ENCODE results near the gene ADAT2. TPM values are rescaled to one million over a fixed set of nuclear protein-coding genes. Genes with fewer than 3 reads are reported as not detected.

The ADAT2 gene
- total RNA-seq, 1 donor from 2014 or later = 6.5 TPM

DNA sequence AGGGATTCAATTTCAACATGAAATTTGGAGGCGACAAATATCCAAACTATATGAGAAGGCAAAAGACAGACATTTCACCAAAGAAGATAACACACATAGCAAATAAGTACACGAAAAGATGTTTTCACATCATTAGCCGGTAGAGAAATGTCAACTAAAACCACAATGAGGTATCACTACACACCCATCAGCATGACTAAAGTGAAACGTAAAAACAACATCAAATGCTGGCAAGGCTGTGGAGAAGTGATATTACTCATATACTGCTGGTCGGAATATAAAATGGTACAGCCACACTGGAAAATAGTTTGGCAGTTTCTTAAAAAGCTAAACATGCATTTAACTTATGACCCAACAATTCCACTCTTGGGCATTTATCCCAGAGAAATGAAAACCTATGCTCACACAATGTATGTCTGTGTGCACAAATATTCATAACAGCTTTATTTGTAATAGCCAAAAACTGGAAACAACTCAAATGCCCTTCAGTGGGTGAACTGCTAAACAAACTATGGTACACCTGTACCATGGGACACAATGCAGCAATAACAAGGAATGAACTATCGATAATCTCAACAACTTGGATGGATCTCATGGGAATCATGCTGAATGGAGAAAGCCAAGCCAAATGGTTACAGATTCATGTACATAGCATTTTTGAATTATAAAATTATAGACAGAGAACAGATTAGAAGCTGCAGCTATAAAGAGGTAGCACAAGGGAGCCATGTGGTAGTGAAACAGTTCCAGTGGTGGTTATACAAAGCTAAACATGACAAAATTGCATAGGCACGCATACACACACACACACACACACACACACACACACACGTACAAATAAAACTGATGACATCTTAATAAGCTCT is 8.6 kb downstream of the ADAT2 start:
- DNase-seq = no peak

DNA sequence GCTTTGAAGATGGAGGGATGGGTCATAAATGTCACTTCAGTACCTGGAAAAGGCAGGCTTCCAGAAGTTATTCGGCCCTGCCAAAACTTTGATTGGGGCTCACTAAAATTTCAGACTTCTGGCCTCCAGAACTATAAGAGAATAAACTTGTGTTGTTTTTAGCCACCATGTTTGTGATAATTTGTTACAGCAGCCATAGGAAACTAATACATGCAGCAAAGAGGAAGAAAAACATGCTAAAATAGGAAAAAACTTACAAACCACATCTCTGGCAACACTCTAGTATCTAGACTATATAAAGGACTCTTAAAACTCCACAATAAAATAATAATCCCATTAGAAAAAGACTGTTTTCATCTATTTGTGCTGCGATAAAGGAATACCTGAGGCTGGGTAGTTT is 9.5 kb downstream of the ADAT2 start:
- DNase-seq = no peak

- no peak for DNase-seq
Measured at GRCh38 chr6:143432588-143432987, 17.9 kb downstream of the ADAT2 start.

DNA sequence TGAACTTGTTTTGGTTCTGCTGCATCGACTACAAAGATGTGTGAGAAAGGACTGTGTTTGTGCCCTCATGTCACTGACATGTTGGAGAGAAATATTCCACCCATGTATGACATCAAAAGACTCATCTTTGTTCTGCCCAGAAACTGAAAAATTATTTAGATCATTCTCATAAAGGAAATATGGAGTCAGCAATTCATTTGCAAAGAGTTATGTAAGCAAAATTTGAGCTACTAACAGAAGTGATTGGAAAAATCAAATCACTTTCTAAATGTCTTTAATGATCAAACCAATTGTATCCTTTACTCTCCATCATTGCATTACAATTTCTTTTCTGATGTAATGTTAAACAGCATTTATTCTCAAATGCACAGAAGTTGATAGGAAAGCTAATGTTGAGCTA is 19.3 kb downstream of the ADAT2 start:
- DNase-seq = no peak

DNA sequence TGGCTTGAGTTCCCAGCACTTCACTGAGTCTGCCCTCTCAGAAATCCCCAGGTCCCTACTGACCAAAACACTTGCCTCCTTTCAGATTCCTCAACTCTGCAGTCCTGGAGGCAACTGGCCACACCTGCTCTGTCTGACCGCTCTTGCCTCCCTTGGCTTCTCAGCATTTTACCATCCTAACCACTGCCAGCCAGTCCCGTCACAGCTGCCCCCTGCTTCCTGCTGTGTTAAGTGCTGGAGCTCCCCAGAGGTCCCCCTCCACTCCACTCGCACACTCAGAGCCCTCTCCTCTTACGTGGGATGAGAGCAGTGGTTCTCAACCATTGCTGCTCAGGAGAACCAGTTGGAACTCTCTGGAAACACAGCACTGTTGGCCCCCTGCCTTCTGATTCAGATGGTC is 20.5 kb downstream of the ADAT2 start:
- no peak for DNase-seq

GRCh38 chr6:143427109-143427817 is 23.2 kb downstream of the ADAT2 start:
- peak; percentile 93 for DNase-seq

DNA sequence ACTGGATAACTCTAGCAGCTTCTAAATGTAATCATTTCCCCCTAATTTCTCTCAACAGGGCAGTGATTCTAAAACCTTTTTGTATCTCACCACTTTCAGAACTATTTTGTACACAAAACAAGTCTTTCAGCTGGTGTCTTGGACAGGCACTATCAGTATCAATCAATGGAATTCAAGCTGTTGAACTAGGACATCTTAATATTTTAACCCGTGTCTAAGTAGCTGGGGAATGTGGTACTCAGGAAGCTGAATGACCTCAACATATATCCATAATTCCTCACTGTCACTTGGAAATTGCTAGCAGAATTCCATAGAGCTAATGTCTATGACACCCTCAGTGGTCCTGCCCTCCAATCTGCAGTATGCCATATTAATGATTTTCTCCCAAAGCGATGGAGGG is 24.5 kb downstream of the ADAT2 start:
- DNase-seq = no peak

GRCh38 chr6:143419526-143419925 is 31.0 kb downstream of the ADAT2 start:
- DNase-seq = no peak

DNA sequence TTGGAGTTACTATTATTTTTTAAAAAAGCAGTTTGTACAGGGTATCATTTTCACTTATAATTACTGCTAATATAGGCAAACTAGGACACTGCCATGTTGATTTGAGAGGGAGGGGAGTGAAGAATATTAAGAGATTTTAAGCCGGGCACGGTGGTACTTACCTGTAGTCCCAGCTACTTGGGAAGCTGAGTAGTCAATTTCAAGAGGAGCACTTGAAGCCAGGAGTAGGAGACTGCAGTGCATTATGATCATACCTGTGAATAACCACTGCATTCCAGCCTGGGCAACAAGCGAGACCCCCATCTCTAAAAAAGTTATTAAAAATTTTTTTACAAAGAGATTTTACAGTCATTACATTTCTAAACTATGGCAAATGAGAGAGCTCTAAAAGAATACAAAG is 35.7 kb downstream of the ADAT2 start:
- no peak for DNase-seq

- no peak for DNase-seq
Measured at GRCh38 chr6:143410859-143411270, 39.6 kb downstream of the ADAT2 start.

- no peak for DNase-seq
Measured at GRCh38 chr6:143408787-143409162, 41.7 kb downstream of the ADAT2 start.

- no peak for DNase-seq
Measured at GRCh38 chr6:143408151-143408786, 42.2 kb downstream of the ADAT2 start.

DNA sequence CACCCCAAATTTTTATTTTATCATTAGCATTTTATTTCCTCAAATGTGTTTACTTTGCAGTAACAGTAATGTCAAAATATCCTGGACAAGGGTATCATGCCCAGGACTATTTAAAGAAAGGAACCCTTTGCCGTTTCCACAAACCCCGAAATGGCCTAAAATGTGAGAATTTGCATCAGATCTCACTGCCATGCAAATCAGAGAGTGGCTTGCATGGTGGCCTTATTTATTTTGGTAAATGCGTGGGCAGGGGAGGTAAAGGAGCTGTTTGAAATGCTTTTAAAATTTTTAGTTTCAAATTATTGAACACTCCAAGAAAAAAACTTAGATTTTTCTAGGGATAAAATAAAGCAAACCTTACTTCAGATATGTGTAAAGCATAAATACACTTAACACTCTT is 43.8 kb downstream of the ADAT2 start:
- DNase-seq = no peak

DNA sequence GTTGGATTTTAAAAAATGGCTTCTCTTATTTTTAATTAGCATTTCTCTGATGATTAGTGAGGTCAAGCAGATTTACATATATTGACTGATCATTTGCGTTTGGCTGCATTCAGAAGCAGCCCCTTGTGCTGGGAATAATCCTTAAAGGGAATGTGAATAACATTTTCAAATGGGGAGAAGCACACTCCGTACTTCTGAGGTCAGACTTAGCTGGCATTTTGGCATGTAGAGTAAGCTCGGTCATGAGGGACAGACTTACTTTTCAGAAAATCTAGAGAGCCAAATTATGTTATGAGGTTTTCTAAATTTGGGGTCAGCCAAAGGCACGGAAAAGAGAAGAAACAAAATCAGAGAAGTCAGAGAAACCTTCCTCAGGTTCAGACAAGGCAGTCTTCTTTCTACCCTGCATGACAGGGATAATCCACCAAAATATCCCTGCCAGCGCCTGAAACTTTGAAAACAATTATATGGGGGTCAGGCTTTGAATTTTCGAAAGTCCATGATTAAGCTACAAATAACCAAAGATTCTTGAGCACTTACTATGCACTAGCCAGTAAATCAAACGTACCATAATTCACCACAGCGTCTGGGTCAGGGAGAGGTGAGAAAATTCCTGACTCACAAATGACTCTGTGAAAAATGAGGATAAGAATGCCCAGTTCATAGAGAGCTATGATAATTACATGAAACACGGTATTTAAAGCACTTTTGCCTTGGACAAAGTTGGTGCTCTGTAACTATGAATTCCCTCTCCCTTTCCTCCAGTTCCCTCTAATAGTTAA is 44.9 kb downstream of the ADAT2 start:
- DNase-seq = no peak

DNA sequence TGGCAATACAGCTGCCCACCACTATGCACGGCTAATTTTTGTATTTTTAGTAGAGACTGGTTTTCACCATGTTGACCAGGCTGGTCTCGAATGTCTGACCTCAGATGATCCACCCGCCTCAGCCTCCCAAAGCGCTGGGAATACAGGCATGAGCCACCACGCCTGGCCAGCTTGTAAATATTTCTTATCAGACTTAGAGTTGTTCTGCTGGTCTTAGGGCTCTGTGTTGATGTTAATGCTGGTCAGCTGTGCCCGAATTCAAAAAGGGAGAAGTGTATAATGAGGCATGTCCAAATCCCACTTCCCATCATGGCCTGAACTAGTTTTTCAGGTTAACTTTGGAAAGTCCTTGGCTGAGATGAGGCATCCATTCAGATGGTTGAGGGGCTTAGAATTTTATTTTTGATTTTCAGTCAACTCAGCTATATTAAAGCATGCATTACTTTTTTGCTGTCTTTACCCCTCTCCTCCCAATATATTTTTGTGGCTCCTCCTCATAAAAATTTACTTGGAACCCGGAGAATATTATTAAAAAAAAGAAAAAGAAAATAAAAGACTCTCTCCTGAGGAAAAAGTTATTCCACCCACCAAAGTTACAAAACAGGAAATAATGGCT is 47.7 kb downstream of the ADAT2 start:
- no peak for DNase-seq

DNA sequence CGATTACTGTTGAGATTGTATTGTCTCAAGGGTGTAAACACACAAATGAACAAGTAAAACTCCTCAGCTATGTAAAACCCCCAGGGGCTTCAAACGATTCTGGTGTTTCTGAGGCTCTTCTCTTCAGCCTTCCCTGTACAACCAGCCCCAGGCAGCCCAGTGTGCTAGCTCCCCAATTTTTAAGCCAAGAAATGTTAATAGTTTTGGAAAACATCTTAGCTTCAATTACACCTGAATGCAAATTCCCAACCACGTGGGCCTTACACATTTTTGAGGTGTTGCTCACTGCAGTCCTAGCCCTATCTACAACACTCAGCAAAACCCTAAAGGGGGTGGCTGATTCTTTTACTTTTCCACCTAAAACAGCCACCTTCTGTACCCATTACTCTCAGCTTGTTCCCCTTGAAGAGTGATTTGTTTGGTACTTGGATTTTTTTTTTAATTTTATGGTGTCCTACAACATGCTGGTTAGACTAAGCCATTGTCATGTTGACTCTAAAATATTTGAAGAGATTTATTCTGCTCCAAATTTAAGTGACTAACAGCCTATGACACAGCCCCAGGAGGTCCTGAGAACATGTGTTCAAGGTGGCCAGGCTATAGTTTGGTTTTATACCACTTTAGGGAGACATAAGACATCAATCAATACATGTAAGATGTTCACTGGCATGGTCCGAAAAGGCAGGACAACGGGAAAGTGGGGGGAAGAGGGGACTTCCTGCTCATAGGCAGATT is 48.7 kb downstream of the ADAT2 start:
- no peak for DNase-seq

- DNase-seq = no peak
Measured at GRCh38 chr6:143401068-143401446, 49.4 kb downstream of the ADAT2 start.

DNA sequence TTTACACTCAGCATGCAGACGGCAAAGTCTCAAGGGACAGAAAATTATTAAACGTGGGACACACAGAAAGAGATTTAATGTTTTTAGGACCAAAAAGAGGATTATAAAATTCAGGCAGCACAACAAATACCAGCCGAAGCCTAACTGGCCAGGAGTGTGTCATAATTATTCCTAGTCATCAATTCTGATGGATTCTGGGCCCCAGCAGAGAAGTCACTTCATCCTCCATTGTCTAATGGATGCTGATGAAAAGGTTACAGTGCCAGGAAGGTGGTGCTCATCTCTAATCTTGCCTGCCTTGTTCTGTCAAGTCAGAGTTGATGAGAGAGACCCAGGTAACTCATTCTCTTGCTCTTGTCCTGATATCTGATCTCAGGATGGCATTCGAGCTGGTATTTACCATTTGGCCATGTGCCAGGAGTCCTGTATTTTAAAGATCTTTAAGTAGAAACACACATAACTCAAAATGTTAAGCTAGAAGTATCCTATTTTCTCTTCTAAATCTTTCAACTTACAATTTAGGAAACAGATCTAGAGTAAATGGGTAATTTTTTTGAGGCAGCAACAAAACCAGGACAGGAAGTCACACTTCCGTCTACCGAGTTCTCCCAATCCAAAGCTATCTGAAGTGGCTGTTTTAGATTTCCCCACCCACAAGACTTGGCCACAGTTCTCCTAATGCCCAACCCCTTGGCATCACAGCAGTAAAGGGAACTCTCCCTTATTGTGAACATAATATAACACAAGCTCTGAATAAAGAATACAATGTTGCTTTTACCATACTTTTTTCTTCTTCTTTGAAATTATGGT is 50.0 kb downstream of the ADAT2 start:
- DNase-seq = peak; percentile 6

DNA sequence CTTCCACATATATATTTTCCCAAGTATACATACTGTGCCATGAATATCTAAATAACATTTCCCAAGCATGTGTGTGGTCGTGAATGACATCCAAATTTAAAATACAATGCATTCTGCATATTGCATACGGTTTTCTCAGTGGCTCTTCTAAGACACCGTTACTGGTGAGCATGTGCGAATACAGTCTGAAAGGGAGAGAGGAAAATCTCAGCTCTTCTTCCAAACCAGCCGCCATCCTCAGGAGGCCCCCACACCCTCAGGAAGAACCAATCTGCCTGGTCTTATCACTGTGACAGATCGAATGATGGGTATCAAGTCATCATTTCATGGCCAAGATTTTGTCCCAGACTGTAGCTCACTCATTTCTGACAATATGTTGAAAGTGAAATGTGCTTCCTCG is 50.7 kb downstream of the ADAT2 start:
- DNase-seq = no peak

GRCh38 chr6:143399176-143399575 is 51.3 kb downstream of the ADAT2 start:
- no peak for DNase-seq

Measured in skin of body (tissue), 2 donors.